ENCODE measurements around the gene TMPRSS15.

- TF ChIP-seq, protein P1, sequence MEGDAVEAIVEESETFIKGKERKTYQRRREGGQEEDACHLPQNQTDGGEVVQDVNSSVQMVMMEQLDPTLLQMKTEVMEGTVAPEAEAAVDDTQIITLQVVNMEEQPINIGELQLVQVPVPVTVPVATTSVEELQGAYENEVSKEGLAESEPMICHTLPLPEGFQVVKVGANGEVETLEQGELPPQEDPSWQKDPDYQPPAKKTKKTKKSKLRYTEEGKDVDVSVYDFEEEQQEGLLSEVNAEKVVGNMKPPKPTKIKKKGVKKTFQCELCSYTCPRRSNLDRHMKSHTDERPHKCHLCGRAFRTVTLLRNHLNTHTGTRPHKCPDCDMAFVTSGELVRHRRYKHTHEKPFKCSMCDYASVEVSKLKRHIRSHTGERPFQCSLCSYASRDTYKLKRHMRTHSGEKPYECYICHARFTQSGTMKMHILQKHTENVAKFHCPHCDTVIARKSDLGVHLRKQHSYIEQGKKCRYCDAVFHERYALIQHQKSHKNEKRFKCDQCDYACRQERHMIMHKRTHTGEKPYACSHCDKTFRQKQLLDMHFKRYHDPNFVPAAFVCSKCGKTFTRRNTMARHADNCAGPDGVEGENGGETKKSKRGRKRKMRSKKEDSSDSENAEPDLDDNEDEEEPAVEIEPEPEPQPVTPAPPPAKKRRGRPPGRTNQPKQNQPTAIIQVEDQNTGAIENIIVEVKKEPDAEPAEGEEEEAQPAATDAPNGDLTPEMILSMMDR (IDR thresholded peaks at IDR 0.05), result no peak
- TF ChIP-seq POLR2AphosphoS5 (IDR thresholded peaks at IDR 0.05), result no peak
- no peak for TF ChIP-seq POLR2A (IDR thresholded peaks at IDR 0.05)
- no peak for TF ChIP-seq EP300 (IDR thresholded peaks at IDR 0.05)
Observed at GRCh38 chr21:18387994-18388393, 15.6 kb downstream of the TMPRSS15 start.
